Astrocyte (in vitro differentiated cells and primary cell): ENCODE results near the gene RBFOX2. TPM values are rescaled to one million over a fixed set of nuclear protein-coding genes. Genes with fewer than 3 reads are reported as not detected.

ENCODE experiments used
- DNase-seq: peaks from one replicate; pipeline ENCODE4 v3.0.0-alpha.2; 2010; ENCODE audit warnings: low read depth
- FAIRE-seq: peaks from 2 replicates; lab custom pipeline; 2011; peaks lifted over from hg19 to GRCh38; lab: Jason Lieb, UNC
- H2AFZ ChIP-seq: 2 replicates; pipeline ENCODE4 v1.6.0; 2012; ENCODE audit warnings: low read depth, low read length, inconsistent platforms
- H3K27ac ChIP-seq: 2 replicates; pipeline ENCODE4 v1.5.1; 2011; ENCODE audit warnings: low read depth, low read length, inconsistent platforms
- H3K27me3 ChIP-seq: 2 replicates; pipeline ENCODE4 v1.6.0; 2011; ENCODE audit warnings: low read length, inconsistent platforms; ENCODE audit not compliant: insufficient read depth
- H3K36me3 ChIP-seq: 2 replicates; pipeline ENCODE4 v1.5.1; 2011; ENCODE audit warnings: low read length, inconsistent platforms; ENCODE audit not compliant: insufficient read depth
- H3K4me1 ChIP-seq: 2 replicates; pipeline ENCODE4 v1.5.1; 2011; ENCODE audit warnings: low read length, inconsistent platforms; ENCODE audit not compliant: insufficient read depth
- H3K4me2 ChIP-seq: 2 replicates; pipeline ENCODE4 v1.6.0; 2012; ENCODE audit warnings: low read length, inconsistent platforms
- H3K4me3 ChIP-seq: 2 replicates; pipeline ENCODE4 v1.5.1; 2011; ENCODE audit warnings: low read depth, mild to moderate bottlenecking, low read length, inconsistent platforms; ENCODE audit not compliant: insufficient read depth
- H3K79me2 ChIP-seq: 2 replicates; pipeline ENCODE4 v1.6.0; 2012; ENCODE audit warnings: mild to moderate bottlenecking, low read length, inconsistent platforms; ENCODE audit not compliant: insufficient read depth
- H3K9ac ChIP-seq: 2 replicates; pipeline ENCODE4 v1.6.0; 2012; ENCODE audit warnings: mild to moderate bottlenecking, low read length, inconsistent platforms
- H3K9me3 ChIP-seq: 2 replicates; pipeline ENCODE4 v1.5.1; 2012; ENCODE audit warnings: low read depth, mild to moderate bottlenecking, low read length, inconsistent platforms; ENCODE audit not compliant: insufficient read depth
- H4K20me1 ChIP-seq: 2 replicates; pipeline ENCODE4 v1.6.0; 2012; ENCODE audit warnings: low read length, inconsistent platforms; ENCODE audit not compliant: insufficient read depth
- H3K27ac Mint-ChIP-seq: one replicate; pipeline ENCODE4 v1.8.0; 2021; ENCODE audit warnings: mild to moderate bottlenecking, mixed read lengths; ENCODE audit not compliant: unreplicated experiment
- H3K27me3 Mint-ChIP-seq: one replicate; pipeline ENCODE4 v1.8.0; 2021; ENCODE audit warnings: low read depth, mixed read lengths; ENCODE audit not compliant: unreplicated experiment
- H3K36me3 Mint-ChIP-seq: one replicate; pipeline ENCODE4 v1.8.0; 2021; ENCODE audit warnings: low read depth, mixed read lengths; ENCODE audit not compliant: unreplicated experiment
- H3K4me1 Mint-ChIP-seq: one replicate; pipeline ENCODE4 v1.8.0; 2021; ENCODE audit warnings: low read depth, mixed read lengths; ENCODE audit not compliant: unreplicated experiment
- H3K4me3 Mint-ChIP-seq: one replicate; pipeline ENCODE4 v1.8.0; 2021; ENCODE audit warnings: mild to moderate bottlenecking, moderate library complexity, mixed read lengths; ENCODE audit not compliant: unreplicated experiment
- H3K9me3 Mint-ChIP-seq: one replicate; pipeline ENCODE4 v1.8.0; 2021; ENCODE audit warnings: mild to moderate bottlenecking, mixed read lengths; ENCODE audit not compliant: unreplicated experiment
- EZH2 ChIP-seq: IDR thresholded peaks from 2 replicates; pipeline ENCODE4 v1.6.1; 2012; ENCODE audit warnings: mild to moderate bottlenecking, low read length, inconsistent platforms; ENCODE audit not compliant: insufficient read depth
- total RNA-seq: library from RNA; stranded (reverse); gene quantifications from 2 replicates; pipeline ENCODE4 v1.2.1, GENCODE V29; 2021
- TF ChIP-seq, protein P1 (sequence below): IDR thresholded peaks from 2 replicates; pipeline ENCODE4 v1.5.1; 2011; ENCODE audit warnings: low read depth, mild to moderate bottlenecking, inconsistent platforms, low read length, moderate library complexity; ENCODE audit not compliant: insufficient read depth

The RBFOX2 gene
- total RNA-seq, 1 donor from 2014 or later: 169 TPM

DNA sequence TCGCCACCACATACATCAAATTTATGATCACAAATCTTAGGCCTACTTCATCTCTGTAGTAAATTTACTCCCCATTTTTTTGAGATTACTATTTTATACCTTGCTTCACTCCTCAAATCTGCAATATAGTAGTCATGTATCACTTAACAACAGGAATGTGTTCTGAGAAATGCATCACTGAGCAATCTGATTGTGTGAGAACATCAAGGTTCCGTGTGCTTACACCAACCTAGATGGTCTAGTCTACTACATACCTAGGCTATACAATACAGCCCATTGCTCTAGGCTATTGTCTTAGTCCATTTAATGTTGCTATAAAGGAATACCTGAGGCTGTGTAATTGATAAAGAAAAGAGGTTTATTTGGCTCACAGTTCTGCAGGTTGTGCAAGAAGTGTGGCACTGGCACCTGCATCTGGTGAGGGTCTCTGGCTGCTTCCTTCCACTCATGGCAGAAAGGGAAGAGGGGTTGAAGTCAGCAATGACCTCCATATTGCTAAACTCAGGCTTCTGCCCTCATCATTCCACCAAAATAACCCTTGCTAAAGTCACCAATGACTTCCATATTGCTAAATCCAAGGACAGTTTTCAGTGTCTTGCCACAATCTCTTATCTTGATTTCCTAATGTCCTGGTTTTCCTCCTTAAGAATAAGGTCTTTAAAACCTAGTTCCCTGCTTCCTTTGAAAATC lies 140.3 kb downstream of the RBFOX2 start:
- no peak for FAIRE-seq
- Mint-ChIP-seq H3K27ac (no peak overlapping the region), H3K36me3 (no peaks in the 10 kb centered on the region), H3K9me3 (peaks cover 2% of the 10 kb centered on the region), H3K4me1 (peaks cover 26% of the 10 kb centered on the region), H3K4me3 (peak overlapping the region; percentile 57), H3K27me3 (no peaks in the 10 kb centered on the region)
- no peak overlapping the region for H3K9ac ChIP-seq
- no peak overlapping the region for H3K4me3 ChIP-seq
- no peak overlapping the region for H3K4me2 ChIP-seq
- H4K20me1 ChIP-seq: peaks cover 59% of the 10 kb centered on the region
- H2AFZ ChIP-seq: no peak overlapping the region
- H3K79me2 ChIP-seq: peaks cover 76% of the 10 kb centered on the region
- TF ChIP-seq EZH2: no peak
- TF ChIP-seq, protein P1, sequence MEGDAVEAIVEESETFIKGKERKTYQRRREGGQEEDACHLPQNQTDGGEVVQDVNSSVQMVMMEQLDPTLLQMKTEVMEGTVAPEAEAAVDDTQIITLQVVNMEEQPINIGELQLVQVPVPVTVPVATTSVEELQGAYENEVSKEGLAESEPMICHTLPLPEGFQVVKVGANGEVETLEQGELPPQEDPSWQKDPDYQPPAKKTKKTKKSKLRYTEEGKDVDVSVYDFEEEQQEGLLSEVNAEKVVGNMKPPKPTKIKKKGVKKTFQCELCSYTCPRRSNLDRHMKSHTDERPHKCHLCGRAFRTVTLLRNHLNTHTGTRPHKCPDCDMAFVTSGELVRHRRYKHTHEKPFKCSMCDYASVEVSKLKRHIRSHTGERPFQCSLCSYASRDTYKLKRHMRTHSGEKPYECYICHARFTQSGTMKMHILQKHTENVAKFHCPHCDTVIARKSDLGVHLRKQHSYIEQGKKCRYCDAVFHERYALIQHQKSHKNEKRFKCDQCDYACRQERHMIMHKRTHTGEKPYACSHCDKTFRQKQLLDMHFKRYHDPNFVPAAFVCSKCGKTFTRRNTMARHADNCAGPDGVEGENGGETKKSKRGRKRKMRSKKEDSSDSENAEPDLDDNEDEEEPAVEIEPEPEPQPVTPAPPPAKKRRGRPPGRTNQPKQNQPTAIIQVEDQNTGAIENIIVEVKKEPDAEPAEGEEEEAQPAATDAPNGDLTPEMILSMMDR: no peak
- H3K27ac ChIP-seq: no peak overlapping the region
- no peaks in the 10 kb centered on the region for H3K27me3 ChIP-seq
- peak; percentile 44 for DNase-seq
- peaks cover 3% of the 10 kb centered on the region for H3K36me3 ChIP-seq
- H3K4me1 ChIP-seq: peaks cover 22% of the 10 kb centered on the region
- H3K9me3 ChIP-seq: no peaks in the 10 kb centered on the region

DNA sequence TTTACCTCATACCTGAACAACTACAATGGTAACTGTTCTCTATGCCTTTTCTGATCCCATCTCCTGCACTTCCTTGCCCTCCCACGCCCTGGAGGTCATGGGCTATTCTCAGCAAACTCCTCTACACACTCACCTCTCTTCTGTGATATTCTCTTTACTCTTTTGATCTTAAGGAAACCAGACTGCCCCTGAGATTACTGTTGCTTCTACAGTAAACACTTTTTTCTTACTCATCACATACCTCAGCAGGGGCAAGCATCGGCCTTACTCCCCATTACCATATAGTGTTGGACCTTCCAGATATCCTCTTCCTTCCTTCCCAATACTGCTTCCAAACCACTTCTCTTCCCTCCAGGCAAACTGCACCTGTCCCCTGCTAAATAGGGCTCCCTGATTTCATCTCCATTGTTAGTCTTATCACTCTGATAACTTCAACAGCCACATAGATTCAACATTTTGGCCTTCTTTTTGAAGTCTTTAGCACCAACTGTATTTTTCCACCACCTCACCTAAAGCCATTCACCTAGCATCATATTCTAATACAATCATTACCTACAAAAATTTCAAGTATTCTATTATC lies 141.2 kb downstream of the RBFOX2 start:
- H3K4me1 Mint-ChIP-seq: peaks cover 28% of the 10 kb centered on the region
- peaks cover 59% of the 10 kb centered on the region for H4K20me1 ChIP-seq

More for the DNA sequence above, 141.2 kb downstream of the RBFOX2 start:
- H3K79me2 ChIP-seq: peaks cover 72% of the 10 kb centered on the region
- no peak for TF ChIP-seq EZH2
- TF ChIP-seq, protein P1: no peak
- H3K27me3 ChIP-seq: no peaks in the 10 kb centered on the region
- no peak for FAIRE-seq
- H3K9ac ChIP-seq: no peak overlapping the region
- Mint-ChIP-seq H3K9me3 (peaks cover 2% of the 10 kb centered on the region), H3K36me3 (no peaks in the 10 kb centered on the region), H3K4me3 (no peak overlapping the region), H3K27me3 (no peaks in the 10 kb centered on the region), H3K27ac (peak overlapping the region; percentile 35)
- no peak overlapping the region for H3K27ac ChIP-seq
- H3K9me3 ChIP-seq: no peaks in the 10 kb centered on the region
- peaks cover 27% of the 10 kb centered on the region for H3K4me1 ChIP-seq
- H3K36me3 ChIP-seq: peaks cover 3% of the 10 kb centered on the region
- no peak overlapping the region for H3K4me3 ChIP-seq
- H2AFZ ChIP-seq: no peak overlapping the region
- peak; percentile 55 for DNase-seq
- peak overlapping the region; percentile 19 for H3K4me2 ChIP-seq
